ENCODE data around the gene NCOA1. TPM values are rescaled to one million over a fixed set of nuclear protein-coding genes. Genes with fewer than 3 reads are reported as not detected.

Gene NCOA1
- total RNA-seq, 2 donors from 2014 or later = 20.1 to 22.6 TPM

DNA sequence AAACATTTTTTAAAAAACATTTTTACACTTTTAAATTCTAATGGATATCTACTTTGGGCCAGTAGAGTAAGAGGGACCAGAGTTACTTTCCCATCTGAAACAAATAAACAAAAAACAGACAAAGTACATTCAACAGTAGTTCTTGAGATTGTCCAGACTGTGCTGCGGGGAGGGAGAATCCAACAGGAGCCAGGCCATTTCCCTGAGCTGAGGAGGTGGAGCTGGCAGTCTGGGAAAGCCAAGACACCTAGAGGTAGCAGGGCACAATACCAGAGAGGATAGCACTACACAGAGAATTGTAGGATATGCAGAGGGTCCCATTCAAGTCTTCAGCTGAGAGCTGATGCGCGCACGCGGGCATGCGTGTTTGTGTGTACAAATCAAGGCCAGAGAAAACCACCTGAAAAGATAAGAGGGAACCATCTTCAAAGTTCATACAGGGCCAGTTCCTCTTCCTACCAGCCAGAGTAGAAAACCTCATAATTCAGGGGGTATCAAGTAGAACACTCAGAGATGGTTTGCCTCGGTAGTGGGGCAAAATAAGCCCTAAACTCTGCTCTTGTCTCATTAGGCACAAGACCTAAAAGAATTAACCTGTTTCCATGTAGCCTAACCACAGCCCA, 258.1 kb downstream of the NCOA1 start:
- Histone ChIP-seq H3K27ac (ENCODE audit: low read depth, low read length) (no peak overlapping the region), H3K27me3 (ENCODE audit: control insufficient read depth, insufficient read depth, low read length, poor library complexity, severe bottlenecking) (no peaks in the 10 kb centered on the region), H3K4me1 (ENCODE audit: control insufficient read depth, insufficient read depth, low read length) (no peaks in the 10 kb centered on the region), H3K4me3 (ENCODE audit: low read length) (no peak overlapping the region), H3K9me3 (ENCODE audit: control insufficient read depth, low read length) (no peaks in the 10 kb centered on the region), H3K9ac (ENCODE audit: extremely low read depth, low read length, poor library complexity, severe bottlenecking) (no peak overlapping the region), H3K36me3 (ENCODE audit: control insufficient read depth, insufficient read depth, low read length) (peaks cover 4% of the 10 kb centered on the region)
- H3K36me3 Mint-ChIP-seq (ENCODE audit: low read depth) = peaks cover 2% of the 10 kb centered on the region
- TF ChIP-seq, protein P1, sequence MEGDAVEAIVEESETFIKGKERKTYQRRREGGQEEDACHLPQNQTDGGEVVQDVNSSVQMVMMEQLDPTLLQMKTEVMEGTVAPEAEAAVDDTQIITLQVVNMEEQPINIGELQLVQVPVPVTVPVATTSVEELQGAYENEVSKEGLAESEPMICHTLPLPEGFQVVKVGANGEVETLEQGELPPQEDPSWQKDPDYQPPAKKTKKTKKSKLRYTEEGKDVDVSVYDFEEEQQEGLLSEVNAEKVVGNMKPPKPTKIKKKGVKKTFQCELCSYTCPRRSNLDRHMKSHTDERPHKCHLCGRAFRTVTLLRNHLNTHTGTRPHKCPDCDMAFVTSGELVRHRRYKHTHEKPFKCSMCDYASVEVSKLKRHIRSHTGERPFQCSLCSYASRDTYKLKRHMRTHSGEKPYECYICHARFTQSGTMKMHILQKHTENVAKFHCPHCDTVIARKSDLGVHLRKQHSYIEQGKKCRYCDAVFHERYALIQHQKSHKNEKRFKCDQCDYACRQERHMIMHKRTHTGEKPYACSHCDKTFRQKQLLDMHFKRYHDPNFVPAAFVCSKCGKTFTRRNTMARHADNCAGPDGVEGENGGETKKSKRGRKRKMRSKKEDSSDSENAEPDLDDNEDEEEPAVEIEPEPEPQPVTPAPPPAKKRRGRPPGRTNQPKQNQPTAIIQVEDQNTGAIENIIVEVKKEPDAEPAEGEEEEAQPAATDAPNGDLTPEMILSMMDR (conservative IDR thresholded peaks at IDR 0.05) = peak; percentile 63
- no peaks in the 10 kb centered on the region for H3K4me1 Mint-ChIP-seq
- no peaks in the 10 kb centered on the region for H3K9me3 Mint-ChIP-seq
- no peak overlapping the region for H3K27ac Mint-ChIP-seq
- peak; percentile 68 for DNase-seq
- H3K4me3 Mint-ChIP-seq = no peak overlapping the region
- WGBS, 2 experiments (ENCODE audit: insufficient coverage in 1 of 2, insufficient read length in 1 of 2) = 87 to 91% methylated on average over 6 to 7 of the region's 7 CpGs
- no peaks in the 10 kb centered on the region for H3K27me3 Mint-ChIP-seq (ENCODE audit: insufficient read depth)

DNA sequence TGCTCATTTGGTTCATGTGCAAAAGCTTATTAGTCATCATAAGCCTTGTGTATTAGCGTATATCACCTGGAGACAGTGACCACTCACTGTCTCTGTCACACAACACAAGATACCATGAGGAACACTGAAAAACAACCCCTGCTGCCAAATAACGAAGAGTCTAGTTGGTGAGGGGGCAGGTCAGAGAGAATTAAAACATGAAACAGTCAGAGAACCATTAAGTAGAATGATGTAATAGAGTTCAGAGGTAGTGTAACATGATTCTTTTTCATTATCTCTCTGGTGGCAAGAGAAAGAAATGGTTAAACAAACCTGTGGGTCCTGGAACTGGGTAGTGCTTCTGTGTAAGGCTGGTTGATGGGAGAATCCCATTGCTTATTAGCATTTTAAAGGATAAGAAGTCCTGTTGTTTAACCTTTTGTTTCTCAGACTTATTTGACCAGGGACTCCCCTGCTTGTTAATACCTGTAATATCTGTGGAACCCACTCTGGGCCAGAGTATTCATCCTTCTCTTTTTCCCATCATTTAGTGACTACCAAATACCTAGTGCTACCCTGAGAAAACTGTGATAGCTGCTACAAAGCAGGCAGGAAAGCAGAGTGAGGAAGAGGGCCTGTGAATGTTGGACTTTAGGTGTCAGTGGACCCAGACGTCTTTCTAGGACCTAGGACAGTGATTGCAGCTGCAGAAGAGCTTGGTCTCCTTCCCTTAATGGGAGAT, 264.1 kb downstream of the NCOA1 start:
- Histone ChIP-seq H3K36me3 (ENCODE audit: control insufficient read depth, insufficient read depth, low read length) (peaks cover 13% of the 10 kb centered on the region), H3K4me3 (ENCODE audit: low read length) (no peak overlapping the region), H3K27me3 (ENCODE audit: control insufficient read depth, insufficient read depth, low read length, poor library complexity, severe bottlenecking) (no peaks in the 10 kb centered on the region), H3K4me1 (ENCODE audit: control insufficient read depth, insufficient read depth, low read length) (no peaks in the 10 kb centered on the region), H3K9ac (ENCODE audit: extremely low read depth, low read length, poor library complexity, severe bottlenecking) (no peak overlapping the region), H3K9me3 (ENCODE audit: control insufficient read depth, low read length) (no peaks in the 10 kb centered on the region), H3K27ac (ENCODE audit: low read depth, low read length) (no peak overlapping the region)
- Mint-ChIP-seq H3K27me3 (ENCODE audit: insufficient read depth) (no peaks in the 10 kb centered on the region), H3K4me3 (no peak overlapping the region), H3K4me1 (no peaks in the 10 kb centered on the region), H3K27ac (peak overlapping the region; percentile 16), H3K9me3 (no peaks in the 10 kb centered on the region), H3K36me3 (ENCODE audit: low read depth) (peaks cover 10% of the 10 kb centered on the region)
- 78 to 88% methylated on average over 2 to 3 of the region's 3 CpGs for WGBS, 2 experiments (ENCODE audit: insufficient coverage in 1 of 2, insufficient read length in 1 of 2)
- no peak for DNase-seq
- TF ChIP-seq, protein P1 (conservative IDR thresholded peaks at IDR 0.05) = no peak

DNA sequence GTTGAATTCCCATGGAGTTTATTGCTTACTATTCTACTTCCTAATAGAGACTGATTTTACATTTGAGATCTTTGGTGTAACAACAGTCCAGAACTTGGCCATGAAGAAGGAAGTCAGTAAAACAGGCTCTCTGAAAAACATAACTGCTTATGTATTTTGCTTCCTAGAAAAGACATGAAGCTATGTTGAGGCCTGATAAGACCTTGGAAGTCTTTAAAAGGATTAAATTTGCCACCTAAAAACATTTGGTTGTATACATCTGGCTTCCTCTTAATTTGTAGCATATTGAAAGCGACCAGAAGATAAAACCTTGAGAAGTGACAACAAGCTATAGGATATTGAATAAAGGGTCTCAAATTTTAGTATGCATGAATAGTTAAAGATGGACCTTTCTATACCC, 265.7 kb downstream of the NCOA1 start:
- H3K9me3 ChIP-seq (ENCODE audit: control insufficient read depth, low read length) = no peaks in the 10 kb centered on the region
- no peak overlapping the region for H3K9ac ChIP-seq (ENCODE audit: extremely low read depth, low read length, poor library complexity, severe bottlenecking)
- no peak overlapping the region for H3K4me3 ChIP-seq (ENCODE audit: low read length)
- no peaks in the 10 kb centered on the region for H3K4me1 ChIP-seq (ENCODE audit: control insufficient read depth, insufficient read depth, low read length)
- no peak overlapping the region for H3K4me3 Mint-ChIP-seq
- no peak overlapping the region for H3K27ac ChIP-seq (ENCODE audit: low read depth, low read length)
- no peak for DNase-seq
- no peaks in the 10 kb centered on the region for H3K27me3 ChIP-seq (ENCODE audit: control insufficient read depth, insufficient read depth, low read length, poor library complexity, severe bottlenecking)
- H3K36me3 Mint-ChIP-seq (ENCODE audit: low read depth) = peaks cover 13% of the 10 kb centered on the region
- TF ChIP-seq, protein P1 (conservative IDR thresholded peaks at IDR 0.05) = no peak
- H3K4me1 Mint-ChIP-seq = peaks cover 3% of the 10 kb centered on the region
- H3K27ac Mint-ChIP-seq = no peak overlapping the region
- no peaks in the 10 kb centered on the region for H3K27me3 Mint-ChIP-seq (ENCODE audit: insufficient read depth)
- WGBS, 2 experiments (ENCODE audit: insufficient coverage in 1 of 2, insufficient read length in 1 of 2) = 100% methylated on average over 1 of the region's 1 CpG
- H3K9me3 Mint-ChIP-seq = no peaks in the 10 kb centered on the region
- peaks cover 13% of the 10 kb centered on the region for H3K36me3 ChIP-seq (ENCODE audit: control insufficient read depth, insufficient read depth, low read length)

All from endodermal cell (in vitro differentiated cells).